Progenitor cell of endocrine pancreas (in vitro differentiated cells): ENCODE data around the gene PITX1. TPM values are rescaled to one million over a fixed set of nuclear protein-coding genes. Genes with fewer than 3 reads are reported as not detected.

Experiments
- DNase-seq: peaks from one replicate; pipeline ENCODE4 v3.0.0; 2021; ENCODE audit warnings: low spot score; ENCODE audit not compliant: unreplicated experiment
- H3K27ac Mint-ChIP-seq: 2 replicates; pipeline ENCODE4 v1.8.0; 2021; ENCODE audit warnings: mild to moderate bottlenecking, moderate library complexity, mixed read lengths
- H3K27me3 Mint-ChIP-seq: 2 replicates; pipeline ENCODE4 v1.8.0; 2021; ENCODE audit warnings: mixed read lengths
- H3K36me3 Mint-ChIP-seq: 2 replicates; pipeline ENCODE4 v1.8.0; 2022; ENCODE audit warnings: mixed read lengths; ENCODE audit not compliant: insufficient read depth
- H3K4me1 Mint-ChIP-seq: 2 replicates; pipeline ENCODE4 v1.8.0; 2021; ENCODE audit warnings: low read depth, mixed read lengths
- H3K4me3 Mint-ChIP-seq: 2 replicates; pipeline ENCODE4 v1.8.0; 2021; ENCODE audit warnings: low read depth, mild to moderate bottlenecking, moderate library complexity, mixed read lengths
- H3K9me3 Mint-ChIP-seq: 2 replicates; pipeline ENCODE4 v1.8.0; 2021; ENCODE audit warnings: low read depth, mixed read lengths
- total RNA-seq: library from RNA; stranded (reverse); gene quantifications from 2 replicates; pipeline ENCODE4 v1.2.1, GENCODE V29; 2021
- TF ChIP-seq, protein P1 (sequence below): fragments of 200-600 bp; sonication (generic); IDR thresholded peaks from one replicate; pipeline ENCODE4 v1.5.0; 2021; ENCODE audit warnings: antibody characterized with exemption, mild to moderate bottlenecking; ENCODE audit not compliant: unreplicated experiment

Gene PITX1
- total RNA-seq, 1 donor from 2014 or later = 16.2 TPM

DNA sequence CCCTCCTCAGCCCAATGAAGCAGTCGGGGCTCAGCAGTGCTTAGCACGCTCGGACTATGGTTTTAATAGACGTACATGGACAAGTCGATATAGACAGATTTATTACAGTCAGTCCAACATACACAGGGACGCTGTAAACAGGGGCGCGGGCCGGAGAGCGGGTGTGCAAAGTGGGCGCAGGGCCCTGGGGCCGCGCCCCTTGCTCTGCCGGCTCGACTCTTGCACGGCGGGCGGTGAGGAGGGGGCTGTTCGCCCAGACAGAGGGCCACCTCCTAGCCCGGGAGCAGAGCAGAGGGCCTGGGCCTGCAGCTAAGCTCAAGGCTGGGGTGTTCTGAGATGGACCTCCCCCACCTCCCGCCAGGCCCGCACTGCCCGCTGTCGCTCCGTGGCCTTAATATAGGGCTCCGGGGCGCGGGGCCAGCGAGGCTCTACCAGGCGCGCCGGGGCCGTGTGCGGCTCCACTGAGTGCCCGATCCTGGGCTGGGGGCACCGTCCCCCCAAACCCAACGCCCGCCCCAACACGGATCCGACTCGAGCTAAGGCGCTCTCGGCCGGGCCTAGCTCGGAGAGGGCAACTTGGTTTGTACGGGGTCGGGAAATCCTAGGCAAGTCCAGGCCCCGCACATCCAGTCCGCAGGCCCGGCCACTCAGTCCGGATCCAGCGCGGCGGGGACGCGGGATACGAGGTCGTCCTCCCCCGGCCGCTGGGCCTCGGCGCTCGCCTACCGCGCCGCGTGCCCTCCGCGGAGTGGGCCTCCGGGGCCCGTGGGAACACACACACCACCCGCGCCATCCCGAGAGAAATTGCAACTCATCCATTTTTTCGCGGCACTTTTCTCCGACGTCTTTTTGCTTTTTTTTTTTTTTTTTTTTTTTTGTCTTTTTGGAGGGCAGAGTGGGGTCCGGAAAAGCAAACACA is 6.1 kb downstream of the PITX1 start:
- no peak for DNase-seq
- Mint-ChIP-seq H3K36me3 (peaks cover 9% of the 10 kb centered on the region), H3K27ac (no peak overlapping the region), H3K9me3 (no peaks in the 10 kb centered on the region), H3K27me3 (peaks cover 75% of the 10 kb centered on the region), H3K4me1 (peaks cover 16% of the 10 kb centered on the region), H3K4me3 (no peak overlapping the region)
- TF ChIP-seq, protein P1, sequence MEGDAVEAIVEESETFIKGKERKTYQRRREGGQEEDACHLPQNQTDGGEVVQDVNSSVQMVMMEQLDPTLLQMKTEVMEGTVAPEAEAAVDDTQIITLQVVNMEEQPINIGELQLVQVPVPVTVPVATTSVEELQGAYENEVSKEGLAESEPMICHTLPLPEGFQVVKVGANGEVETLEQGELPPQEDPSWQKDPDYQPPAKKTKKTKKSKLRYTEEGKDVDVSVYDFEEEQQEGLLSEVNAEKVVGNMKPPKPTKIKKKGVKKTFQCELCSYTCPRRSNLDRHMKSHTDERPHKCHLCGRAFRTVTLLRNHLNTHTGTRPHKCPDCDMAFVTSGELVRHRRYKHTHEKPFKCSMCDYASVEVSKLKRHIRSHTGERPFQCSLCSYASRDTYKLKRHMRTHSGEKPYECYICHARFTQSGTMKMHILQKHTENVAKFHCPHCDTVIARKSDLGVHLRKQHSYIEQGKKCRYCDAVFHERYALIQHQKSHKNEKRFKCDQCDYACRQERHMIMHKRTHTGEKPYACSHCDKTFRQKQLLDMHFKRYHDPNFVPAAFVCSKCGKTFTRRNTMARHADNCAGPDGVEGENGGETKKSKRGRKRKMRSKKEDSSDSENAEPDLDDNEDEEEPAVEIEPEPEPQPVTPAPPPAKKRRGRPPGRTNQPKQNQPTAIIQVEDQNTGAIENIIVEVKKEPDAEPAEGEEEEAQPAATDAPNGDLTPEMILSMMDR = no peak

DNA sequence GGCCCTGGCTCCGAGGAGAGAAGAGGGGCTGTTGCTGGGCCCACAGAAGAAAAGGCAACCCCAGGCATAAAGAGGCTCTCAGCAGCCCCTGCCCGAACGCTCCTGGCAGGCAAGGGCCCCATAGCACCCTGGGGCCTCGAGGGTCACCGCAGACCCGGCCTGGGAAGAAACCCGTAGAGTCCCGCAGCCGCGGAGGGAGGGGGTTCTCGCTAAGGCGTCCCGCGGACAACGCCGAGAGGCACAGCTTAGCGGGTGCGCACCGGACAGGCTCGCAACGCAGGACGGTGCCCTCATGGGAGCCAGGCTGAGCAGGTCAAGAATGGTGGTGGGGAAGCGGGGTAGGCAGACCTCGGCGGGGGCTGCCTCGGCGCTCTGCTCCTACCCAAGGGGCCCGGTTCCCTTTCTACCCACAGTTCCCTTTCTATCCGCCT is 6.7 kb downstream of the PITX1 start:
- Mint-ChIP-seq H3K9me3 (no peaks in the 10 kb centered on the region), H3K27me3 (peaks cover 73% of the 10 kb centered on the region), H3K36me3 (peaks cover 9% of the 10 kb centered on the region), H3K4me3 (no peak overlapping the region), H3K4me1 (peaks cover 14% of the 10 kb centered on the region), H3K27ac (no peak overlapping the region)
- no peak for DNase-seq
- TF ChIP-seq, protein P1 = no peak

DNA sequence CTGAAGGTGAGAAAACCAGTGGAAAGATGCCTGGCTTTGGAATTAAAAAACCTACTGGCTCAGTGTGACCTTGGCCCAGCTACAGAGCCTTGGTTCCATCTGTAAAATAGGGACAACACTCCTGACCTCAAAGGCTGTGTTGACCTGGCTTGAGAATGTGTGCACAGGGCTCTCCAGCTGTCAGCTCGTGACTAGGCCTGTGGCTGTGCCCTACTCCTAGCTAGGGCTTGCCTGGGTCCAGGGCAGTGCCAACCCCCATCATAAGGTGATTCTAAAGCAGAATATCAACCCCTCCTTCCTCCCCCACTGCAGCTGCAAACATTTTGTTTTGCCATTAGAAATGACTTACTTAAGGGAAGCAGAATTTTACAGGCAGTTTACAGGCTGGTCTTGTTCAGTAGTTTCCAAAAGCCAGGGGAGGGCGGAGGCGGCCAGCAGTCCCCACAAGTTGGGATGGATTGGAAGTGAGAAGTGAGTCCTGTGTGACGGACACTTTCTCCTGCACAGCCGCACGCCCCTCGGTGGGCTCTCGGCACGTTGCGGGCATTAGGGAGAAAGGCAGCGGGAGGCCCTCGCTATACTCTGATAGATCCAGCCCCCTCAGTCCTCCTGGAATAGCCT is 7.3 kb downstream of the PITX1 start:
- TF ChIP-seq, protein P1 = no peak
- H3K4me3 Mint-ChIP-seq = no peak overlapping the region
- no peak for DNase-seq
- no peaks in the 10 kb centered on the region for H3K9me3 Mint-ChIP-seq
- peaks cover 71% of the 10 kb centered on the region for H3K27me3 Mint-ChIP-seq
- peaks cover 9% of the 10 kb centered on the region for H3K36me3 Mint-ChIP-seq
- no peak overlapping the region for H3K27ac Mint-ChIP-seq
- H3K4me1 Mint-ChIP-seq = peaks cover 10% of the 10 kb centered on the region

DNA sequence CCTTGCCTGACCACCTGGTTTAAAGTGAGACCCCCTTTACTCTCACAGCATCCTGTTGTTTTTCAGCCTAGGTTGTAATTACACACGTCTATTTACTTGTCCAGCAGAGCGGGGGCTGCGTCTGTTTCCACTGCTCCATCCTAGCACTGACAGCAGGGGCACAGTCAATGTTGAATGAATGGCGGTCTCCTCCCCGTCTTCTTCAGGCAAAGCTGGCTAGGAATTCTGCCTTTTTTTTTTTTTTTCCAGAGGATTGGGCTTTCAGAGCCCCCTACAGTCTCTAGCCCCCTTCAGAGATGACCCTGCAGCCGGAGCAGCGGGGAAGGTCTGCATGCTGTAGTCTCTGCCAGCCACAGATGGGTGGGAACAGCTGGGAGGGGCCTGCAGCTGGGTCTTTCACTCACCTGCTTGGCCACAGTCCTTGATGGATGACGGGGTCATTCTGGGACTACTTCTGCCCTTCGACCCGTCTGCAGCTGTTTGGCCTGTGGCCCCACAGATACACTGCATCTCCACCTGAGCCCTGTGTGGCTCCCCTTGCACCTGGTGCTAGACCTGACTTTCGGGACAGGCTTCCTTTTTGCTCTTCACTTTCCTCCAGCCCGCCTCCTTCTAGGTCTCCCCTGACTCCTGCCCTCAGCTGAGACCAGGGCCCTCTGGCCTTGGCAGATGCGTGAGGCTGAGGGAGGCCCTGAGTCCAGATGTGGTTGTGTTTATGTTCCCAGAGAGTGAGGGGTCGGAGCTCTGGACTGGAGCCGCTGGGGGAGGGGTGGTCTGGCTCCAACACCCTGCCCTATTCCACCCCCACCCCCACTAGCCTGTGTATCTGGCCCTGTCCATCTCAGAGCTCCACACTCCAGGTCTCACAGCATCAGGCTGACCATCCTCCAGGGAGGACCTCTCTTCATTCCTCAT is 8.0 kb downstream of the PITX1 start:
- Mint-ChIP-seq H3K27me3 (peaks cover 71% of the 10 kb centered on the region), H3K9me3 (no peaks in the 10 kb centered on the region), H3K36me3 (peaks cover 9% of the 10 kb centered on the region), H3K4me1 (peaks cover 10% of the 10 kb centered on the region), H3K4me3 (no peak overlapping the region), H3K27ac (no peak overlapping the region)
- DNase-seq = no peak
- TF ChIP-seq, protein P1 = no peak
